HCT116 (cell line): ENCODE data around the gene OR4D1. TPM values are rescaled to one million over a fixed set of nuclear protein-coding genes. Genes with fewer than 3 reads are reported as not detected.

Experiments used
- ATAC-seq: fragments of 200-7000 bp; cut with Tn5 transposase; 2 replicates; pipeline ENCODE4 v1.9.1; 2020; ENCODE audit warnings: mild to moderate bottlenecking, moderate library complexity
- BruUV-seq: library from RNA; stranded (reverse); fragments of 400-500 nt; replicated peaks from 2 replicates; lab custom pipeline; 2021; lab: Mats Ljungman, UMichigan
- CTCF ChIA-PET: fragments of 300-600 bp; sonication (Branson Sonifier 250); formaldehyde crosslinking; loops from one replicate; lab custom pipeline; 2021; ENCODE audit warnings: antibody characterized with exemption; lab: Charles Lee
- POLR2A ChIA-PET: fragments of 300-600, 350-600 bp; sonication (Branson Sonifier 250); formaldehyde crosslinking; loops from one replicate; lab custom pipeline; 2021; ENCODE audit warnings: antibody characterized with exemption; lab: Charles Lee
- RAD21 ChIA-PET, 2 experiments: fragments of 300-600 bp; sonication (Branson Sonifier 250); formaldehyde crosslinking; loops; one replicate each; lab custom pipeline; 2023; ENCODE audit warnings: low total read pairs in 2 of 2; ENCODE audit not compliant: uncharacterized antibody in 2 of 2, unreplicated experiment in 2 of 2, low non-redundant PET in 1 of 2; lab: Charles Lee
- DNase-seq: peaks from one replicate; pipeline ENCODE4 v3.0.0-alpha.2; 2010; ENCODE audit warnings: low read depth, low spot score
- H2AFZ ChIP-seq: fragments of 200-600 bp; shearing (Covaris generic), sonication (generic); 2 replicates; pipeline ENCODE4 v1.6.1; 2017; ENCODE audit warnings: low read depth, mixed run types, mixed read lengths, antibody characterized with exemption, low read length; ENCODE audit not compliant: poor library complexity, severe bottlenecking
- H3K27ac ChIP-seq: 2 replicates; pipeline ENCODE4 v1.5.1; 2012; ENCODE audit warnings: low read depth, low read length
- H3K27me3 ChIP-seq: fragments of 200-600 bp; sonication (generic); 2 replicates; pipeline ENCODE4 v1.6.1; 2016; ENCODE audit warnings: mixed run types, low read length, mixed read lengths; ENCODE audit not compliant: insufficient read depth
- H3K36me3 ChIP-seq, 2 experiments: fragments of 200-500 bp in 1 of 2; fragments of 200-600 bp in 1 of 2; sonication (Bioruptor generic) in 1 of 2; sonication (generic) in 1 of 2; 2 replicates each; pipeline versions ENCODE4 v1.5.1 to v1.6.1; 2014 to 2016; ENCODE audit warnings: low read length in 2 of 2, inconsistent platforms in 1 of 2, mixed read lengths in 1 of 2, mixed run types in 1 of 2; ENCODE audit not compliant: insufficient read depth in 2 of 2, control insufficient read depth in 1 of 2
- H3K4me1 ChIP-seq, 2 experiments: fragments of 200-600 bp in 1 of 2; sonication (generic) in 1 of 2; 2 replicates each; pipeline versions ENCODE4 v1.5.1 to v1.6.1; 2012 to 2017; ENCODE audit warnings: low read length in 2 of 2, inconsistent platforms in 1 of 2, mild to moderate bottlenecking in 1 of 2, mixed read lengths in 1 of 2, mixed run types in 1 of 2, moderate library complexity in 1 of 2; ENCODE audit not compliant: insufficient read depth in 2 of 2, control insufficient read depth in 1 of 2
- H3K4me2 ChIP-seq: fragments of 200-600 bp; sonication (generic); 2 replicates; pipeline ENCODE4 v1.6.1; 2017; ENCODE audit warnings: mixed run types, low read length, mixed read lengths
- H3K4me3 ChIP-seq, 2 experiments: fragments of 200-600 bp in 1 of 2; sonication (generic) in 1 of 2; replicated peaks in 1 of 2; 2 replicates each; pipeline ENCODE4 v1.5.1; 2011 to 2016; ENCODE audit warnings: low read length in 2 of 2, control low read depth in 1 of 2, low read depth in 1 of 2, mild to moderate bottlenecking in 1 of 2, mixed read lengths in 1 of 2, mixed run types in 1 of 2
- H3K79me2 ChIP-seq: fragments of 200-600 bp; sonication (generic); 2 replicates; pipeline ENCODE4 v1.6.1; 2017; ENCODE audit warnings: mild to moderate bottlenecking, mixed run types, low read length, moderate library complexity, mixed read lengths; ENCODE audit not compliant: insufficient read depth
- H3K9ac ChIP-seq: fragments of 200-600 bp; sonication (generic); 2 replicates; pipeline ENCODE4 v1.6.1; 2016; ENCODE audit warnings: low read length, mixed read lengths
- H3K9me2 ChIP-seq: fragments of 200-600 bp; sonication (generic), shearing (Covaris generic); 2 replicates; pipeline ENCODE4 v1.6.1; 2017; ENCODE audit warnings: mixed run types, mild to moderate bottlenecking, moderate library complexity; ENCODE audit not compliant: insufficient read depth
- H3K9me3 ChIP-seq, 2 experiments: fragments of 200-500 bp in 1 of 2; fragments of 200-600 bp in 1 of 2; sonication (Bioruptor generic) in 1 of 2; sonication (generic) in 1 of 2; 2 replicates each; pipeline ENCODE4 v1.6.1; 2014 to 2017; ENCODE audit warnings: low read length in 2 of 2, mixed read lengths in 2 of 2, inconsistent platforms in 1 of 2, low read depth in 1 of 2, mild to moderate bottlenecking in 1 of 2, mixed run types in 1 of 2, moderate library complexity in 1 of 2; ENCODE audit not compliant: control insufficient read depth in 1 of 2, insufficient read depth in 1 of 2
- H4K20me1 ChIP-seq: fragments of 200-600 bp; sonication (generic), shearing (Covaris generic); 2 replicates; pipeline ENCODE4 v1.6.1; 2017; ENCODE audit warnings: mixed run types, mild to moderate bottlenecking, moderate library complexity; ENCODE audit not compliant: insufficient read depth
- ATF3 ChIP-seq: IDR thresholded peaks from 2 replicates; pipeline ENCODE4 v1.6.1; 2012
- CBX3 ChIP-seq: IDR thresholded peaks from 2 replicates; pipeline ENCODE4 v1.6.1; 2012; ENCODE audit warnings: low read depth
- CEBPB ChIP-seq: IDR thresholded peaks from 2 replicates; pipeline ENCODE4 v1.6.1; 2012; ENCODE audit warnings: low read depth
- CTCF ChIP-seq, 3 experiments: fragments of 200-600 bp in 1 of 3; sonication (generic) in 1 of 3; IDR thresholded peaks in 2 of 3; conservative IDR thresholded peaks in 1 of 3; 2 replicates each; pipeline ENCODE4 v1.5.1; 2012 to 2017; ENCODE audit warnings: low read depth in 2 of 3, low read length in 2 of 3, antibody characterized with exemption in 1 of 3, borderline replicate concordance in 1 of 3, control low read depth in 1 of 3, mild to moderate bottlenecking in 1 of 3, mixed read lengths in 1 of 3, mixed run types in 1 of 3, moderate library complexity in 1 of 3; ENCODE audit not compliant: insufficient read depth in 1 of 3
- EGR1 ChIP-seq: IDR thresholded peaks from 2 replicates; pipeline ENCODE4 v1.6.1; 2012; ENCODE audit warnings: low read depth
- EZH2phosphoT487 ChIP-seq: fragments of 200-600 bp; IDR thresholded peaks from 2 replicates; pipeline ENCODE4 v1.6.1; 2018; ENCODE audit warnings: antibody characterized with exemption, borderline replicate concordance
- FOSL1 ChIP-seq: IDR thresholded peaks from 2 replicates; pipeline ENCODE4 v1.6.1; 2012; ENCODE audit warnings: low read depth
- POLR2A ChIP-seq: IDR thresholded peaks from 2 replicates; pipeline ENCODE4 v1.7.0; 2011; ENCODE audit warnings: borderline replicate concordance; ENCODE audit not compliant: insufficient read depth, insufficient read length; ENCODE audit errors: extremely low read depth
- POLR2AphosphoS5 ChIP-seq: IDR thresholded peaks from 2 replicates; pipeline ENCODE4 v1.6.1; 2011; ENCODE audit warnings: mild to moderate bottlenecking, low read depth, low read length, moderate library complexity
- RAD21 ChIP-seq: IDR thresholded peaks from 2 replicates; pipeline ENCODE4 v1.6.1; 2012; ENCODE audit warnings: low read depth, mild to moderate bottlenecking
- REST ChIP-seq: IDR thresholded peaks from 2 replicates; pipeline ENCODE4 v1.6.1; 2012; ENCODE audit warnings: low read depth
- SIN3A ChIP-seq: IDR thresholded peaks from 2 replicates; pipeline ENCODE4 v1.6.1; 2012; ENCODE audit warnings: low read depth
- intact Hi-C: fragments of 100-400 bp; cut with micrococcal nuclease; formaldehyde crosslinking; loops from 2 replicates; pipeline ENCODE4 v1.10.0; 2022
- total RNA-seq: library from RNA; stranded (reverse); gene quantifications from one replicate; pipeline ENCODE4 v1.2.1, GENCODE V29; 2021; ENCODE audit not compliant: unreplicated experiment

Gene OR4D1
- total RNA-seq, 1 experiment from 2014 or later: not detected

- 0 out of 2 replicates have a peak, but pooled peaks have one; percentile 5 for ATAC-seq
- Histone ChIP-seq H3K4me3 (no peak overlapping the region), H3K4me1 (peaks cover 16 to 26% of the 10 kb centered on the region in 2 experiments), H3K9me3 (no peaks in the 10 kb centered on the region), H3K27me3 (0 out of 2 replicates have a peak, but pooled peaks cover 7% of the 10 kb centered on the region), H3K79me2 (no peaks in the 10 kb centered on the region), H3K36me3 (no peaks in the 10 kb centered on the region), H2AFZ (no peak overlapping the region), H4K20me1 (no peaks in the 10 kb centered on the region), H3K9ac (no peak overlapping the region), H3K27ac (peak overlapping the region; percentile 2; the same call in 1 of the 2 replicates), H3K4me2 (peak overlapping the region; percentile 58), H3K9me2 (no peaks in the 10 kb centered on the region)
- ChIA-PET CTCF (interaction anchor here (1.0 to 1.8 kb wide), 2 partner anchors 12 to 15 kb away, joined by 4 to 5 read pairs; no protein-coding TSS in a partner anchor), POLR2A (interaction anchor here (1.4 kb wide), 1 partner anchor 16 kb away, joined by 3 read pairs; no protein-coding TSS in a partner anchor), RAD21 (no interaction called here)
- DNase-seq: no peak
- BruUV-seq: no TSS peak
- TF ChIP-seq RAD21: no peak
- TF ChIP-seq EZH2phosphoT487: no peak
- TF ChIP-seq POLR2AphosphoS5: no peak
- no peak for TF ChIP-seq CBX3
- TF ChIP-seq EGR1: no peak
- no peak for TF ChIP-seq ATF3
- no peak for TF ChIP-seq REST
- TF ChIP-seq SIN3A: no peak
- TF ChIP-seq POLR2A: no peak
- TF ChIP-seq FOSL1: no peak
- no peak for TF ChIP-seq CEBPB
- TF ChIP-seq CTCF (IDR thresholded peaks at IDR 0.05 in 2 of 3, conservative IDR thresholded peaks at IDR 0.05 in 1 of 3; ENCODE audit: borderline replicate concordance in 1 of 3, insufficient read depth in 1 of 3, low read depth in 2 of 3, low read length in 2 of 3): no peak
- intact Hi-C loops: no loop called here
These were observed 37.0 kb downstream of the OR4D1 start for GRCh38 chr17:58184986-58185761.
